ENCODE measurements around the gene SMARCC2. TPM values are rescaled to one million over a fixed set of nuclear protein-coding genes. Genes with fewer than 3 reads are reported as not detected.
"Not testable (repeated sequence)": the region's sequence is repeated elsewhere in the genome, so short reads cannot be mapped to it uniquely, and the experiment has no call there.

Gene SMARCC2
- total and polyA plus RNA-seq, 4 donors, result 66.2 to 143 (median 123) TPM

GRCh38 chr12:56197921-56198635 is 8.8 kb upstream of the SMARCC2 start:
- no peaks in the 10 kb centered on the region for H3K36me3 ChIP-seq (ENCODE audit: control insufficient read depth, insufficient read depth, low read length)
- no peaks in the 10 kb centered on the region for H3K4me1 ChIP-seq (ENCODE audit: control insufficient read depth, insufficient read depth, low read length)
- no peaks in the 10 kb centered on the region for H3K9me3 ChIP-seq (ENCODE audit: control insufficient read depth, insufficient read depth, low read length)
- 96% methylated on average over 5 of the region's 9 CpGs for WGBS (ENCODE audit: insufficient coverage)
- H3K27me3 ChIP-seq (ENCODE audit: control insufficient read depth, insufficient read depth, low read length), result no peaks in the 10 kb centered on the region
- H3K4me3 ChIP-seq (ENCODE audit: low read depth, low read length), result no peak overlapping the region
- H3K27ac ChIP-seq (ENCODE audit: low read depth, low read length), result no peak overlapping the region
- no peak for DNase-seq (ENCODE audit: low read depth in 4 of 6, low spot score in 6 of 6)

GRCh38 chr12:56196818-56197550 is 7.7 kb upstream of the SMARCC2 start:
- not testable (repeated sequence) for H3K4me1 ChIP-seq (ENCODE audit: control insufficient read depth, insufficient read depth, low read length); H3K9me3 ChIP-seq (ENCODE audit: control insufficient read depth, insufficient read depth, low read length); H3K36me3 ChIP-seq (ENCODE audit: control insufficient read depth, insufficient read depth, low read length); H3K27me3 ChIP-seq (ENCODE audit: control insufficient read depth, insufficient read depth, low read length); DNase-seq (ENCODE audit: low read depth in 4 of 6, low spot score in 6 of 6); H3K27ac ChIP-seq (ENCODE audit: low read depth, low read length); H3K4me3 ChIP-seq (ENCODE audit: low read depth, low read length)
- 87% methylated on average over 8 of the region's 11 CpGs for WGBS (ENCODE audit: insufficient coverage)

GRCh38 chr12:56193025-56193578 is 3.8 kb upstream of the SMARCC2 start:
- H3K27me3 ChIP-seq (ENCODE audit: control insufficient read depth, insufficient read depth, low read length), result no peaks in the 10 kb centered on the region
- H3K27ac ChIP-seq (ENCODE audit: low read depth, low read length), result no peak overlapping the region
- 0% methylated on average over 1 of the region's 1 CpG for WGBS (ENCODE audit: insufficient coverage)
- peaks cover 10% of the 10 kb centered on the region for H3K4me1 ChIP-seq (ENCODE audit: control insufficient read depth, insufficient read depth, low read length)
- no peak overlapping the region for H3K4me3 ChIP-seq (ENCODE audit: low read depth, low read length)
- H3K9me3 ChIP-seq (ENCODE audit: control insufficient read depth, insufficient read depth, low read length), result no peaks in the 10 kb centered on the region
- no peaks in the 10 kb centered on the region for H3K36me3 ChIP-seq (ENCODE audit: control insufficient read depth, insufficient read depth, low read length)
- DNase-seq (ENCODE audit: low read depth in 4 of 6, low spot score in 6 of 6), result peak in 5 of 6 donors; percentile 52 to 96 (median 68)

GRCh38 chr12:56192582-56192981 is 3.3 kb upstream of the SMARCC2 start:
- Histone ChIP-seq H3K4me1 (ENCODE audit: control insufficient read depth, insufficient read depth, low read length) (peaks cover 15% of the 10 kb centered on the region), H3K4me3 (ENCODE audit: low read depth, low read length) (no peak overlapping the region), H3K36me3 (ENCODE audit: control insufficient read depth, insufficient read depth, low read length) (no peaks in the 10 kb centered on the region), H3K27ac (ENCODE audit: low read depth, low read length) (no peak overlapping the region), H3K9me3 (ENCODE audit: control insufficient read depth, insufficient read depth, low read length) (no peaks in the 10 kb centered on the region), H3K27me3 (ENCODE audit: control insufficient read depth, insufficient read depth, low read length) (no peaks in the 10 kb centered on the region)
- no peak for DNase-seq (ENCODE audit: low read depth in 4 of 6, low spot score in 6 of 6)

- H3K27me3 ChIP-seq (ENCODE audit: control insufficient read depth, insufficient read depth, low read length), result no peaks in the 10 kb centered on the region
- peak overlapping the region; percentile 97 for H3K27ac ChIP-seq (ENCODE audit: low read depth, low read length)
- peak overlapping the region; percentile 99 for H3K4me3 ChIP-seq (ENCODE audit: low read depth, low read length)
- peaks cover 15% of the 10 kb centered on the region for H3K4me1 ChIP-seq (ENCODE audit: control insufficient read depth, insufficient read depth, low read length)
- no peaks in the 10 kb centered on the region for H3K9me3 ChIP-seq (ENCODE audit: control insufficient read depth, insufficient read depth, low read length)
- H3K36me3 ChIP-seq (ENCODE audit: control insufficient read depth, insufficient read depth, low read length), result peaks cover 8% of the 10 kb centered on the region
- peak in 1 of 6 donors; percentile 22 for DNase-seq (ENCODE audit: low read depth in 4 of 6, low spot score in 6 of 6)
- WGBS (ENCODE audit: insufficient coverage), result 7% methylated on average over 6 of the region's 9 CpGs
Observed at GRCh38 chr12:56190695-56191155, 1.4 kb upstream of the SMARCC2 start.

- DNase-seq (ENCODE audit: low read depth in 4 of 6, low spot score in 6 of 6), result peak; percentile 89 to 98 (median 94)
- peaks cover 15% of the 10 kb centered on the region for H3K4me1 ChIP-seq (ENCODE audit: control insufficient read depth, insufficient read depth, low read length)
- H3K36me3 ChIP-seq (ENCODE audit: control insufficient read depth, insufficient read depth, low read length), result peaks cover 15% of the 10 kb centered on the region
- no peaks in the 10 kb centered on the region for H3K27me3 ChIP-seq (ENCODE audit: control insufficient read depth, insufficient read depth, low read length)
- H3K4me3 ChIP-seq (ENCODE audit: low read depth, low read length), result peak overlapping the region; percentile 99
- H3K9me3 ChIP-seq (ENCODE audit: control insufficient read depth, insufficient read depth, low read length), result no peaks in the 10 kb centered on the region
- WGBS (ENCODE audit: insufficient coverage), result 0% methylated on average over 25 of the region's 42 CpGs
- peak overlapping the region; percentile 97 for H3K27ac ChIP-seq (ENCODE audit: low read depth, low read length)
Observed at GRCh38 chr12:56189918-56190694, 823 bp upstream of the SMARCC2 start.

- H3K36me3 ChIP-seq (ENCODE audit: control insufficient read depth, insufficient read depth, low read length), result peaks cover 20% of the 10 kb centered on the region
- H3K27ac ChIP-seq (ENCODE audit: low read depth, low read length), result peak overlapping the region; percentile 88
- peak overlapping the region; percentile 99 for H3K4me3 ChIP-seq (ENCODE audit: low read depth, low read length)
- H3K4me1 ChIP-seq (ENCODE audit: control insufficient read depth, insufficient read depth, low read length), result peaks cover 15% of the 10 kb centered on the region
- 0% methylated on average over 12 of the region's 17 CpGs for whole genome bisulfite sequencing (ENCODE audit: insufficient coverage)
- H3K27me3 ChIP-seq (ENCODE audit: control insufficient read depth, insufficient read depth, low read length), result no peaks in the 10 kb centered on the region
- DNase-seq (ENCODE audit: low read depth in 4 of 6, low spot score in 6 of 6), result no peak
- no peaks in the 10 kb centered on the region for H3K9me3 ChIP-seq (ENCODE audit: control insufficient read depth, insufficient read depth, low read length)
Observed at GRCh38 chr12:56188778-56189098, 545 bp downstream of the SMARCC2 start.

GRCh38 chr12:56188131-56188777 is 1.0 kb downstream of the SMARCC2 start:
- H3K27ac ChIP-seq (ENCODE audit: low read depth, low read length), result peak overlapping the region; percentile 88

GRCh38 chr12:56186957-56187356 is 2.3 kb downstream of the SMARCC2 start:
- H3K9me3 ChIP-seq (ENCODE audit: control insufficient read depth, insufficient read depth, low read length), result no peaks in the 10 kb centered on the region
- no peak overlapping the region for H3K4me3 ChIP-seq (ENCODE audit: low read depth, low read length)
- H3K36me3 ChIP-seq (ENCODE audit: control insufficient read depth, insufficient read depth, low read length), result peaks cover 36% of the 10 kb centered on the region
- H3K4me1 ChIP-seq (ENCODE audit: control insufficient read depth, insufficient read depth, low read length), result peaks cover 15% of the 10 kb centered on the region
- no peaks in the 10 kb centered on the region for H3K27me3 ChIP-seq (ENCODE audit: control insufficient read depth, insufficient read depth, low read length)
- no peak overlapping the region for H3K27ac ChIP-seq (ENCODE audit: low read depth, low read length)
- WGBS (ENCODE audit: insufficient coverage), result no CpG with 5 or more reads among the region's 2 CpGs
- no peak for DNase-seq (ENCODE audit: low read depth in 4 of 6, low spot score in 6 of 6)

More at GRCh38 chr12:56188131-56188777, 1.0 kb downstream of the SMARCC2 start:
- H3K27me3 ChIP-seq (ENCODE audit: control insufficient read depth, insufficient read depth, low read length), result no peaks in the 10 kb centered on the region
- peaks cover 24% of the 10 kb centered on the region for H3K36me3 ChIP-seq (ENCODE audit: control insufficient read depth, insufficient read depth, low read length)
- H3K4me1 ChIP-seq (ENCODE audit: control insufficient read depth, insufficient read depth, low read length), result peaks cover 15% of the 10 kb centered on the region
- DNase-seq (ENCODE audit: low read depth in 4 of 6, low spot score in 6 of 6), result peak in 2 of 6 donors; percentile 31 to 39
- no peaks in the 10 kb centered on the region for H3K9me3 ChIP-seq (ENCODE audit: control insufficient read depth, insufficient read depth, low read length)
- WGBS (ENCODE audit: insufficient coverage), result 5% methylated on average over 4 of the region's 10 CpGs
- H3K4me3 ChIP-seq (ENCODE audit: low read depth, low read length), result peak overlapping the region; percentile 99
